Astrocyte (in vitro differentiated cells and primary cell): ENCODE data around the gene ATF7.

ENCODE experiments used
- CTCF ChIP-seq: IDR thresholded peaks from 2 replicates; pipeline ENCODE4 v1.5.1; 2011; ENCODE audit warnings: low read depth, mild to moderate bottlenecking, inconsistent platforms, low read length, moderate library complexity; ENCODE audit not compliant: insufficient read depth
- EZH2 ChIP-seq: IDR thresholded peaks from 2 replicates; pipeline ENCODE4 v1.6.1; 2012; ENCODE audit warnings: mild to moderate bottlenecking, low read length, inconsistent platforms; ENCODE audit not compliant: insufficient read depth

GRCh38 chr12:53462935-53463334 is 163.2 kb downstream of the ATF7 start:
- TF ChIP-seq CTCF (no peak), EZH2 (no peak)
